Spleen (tissue), 11 donors: ENCODE results near the gene CLIP1. TPM values are rescaled to one million over a fixed set of nuclear protein-coding genes. Genes with fewer than 3 reads are reported as not detected.
A peak's percentile ranks its signal among the peaks of the same experiment; 100 is the strongest.
"Not testable (repeated sequence)": the region's sequence is repeated elsewhere in the genome, so short reads cannot be mapped to it uniquely, and the experiment has no call there.

Experiments
- DNase-seq: peaks from one replicate; pipeline ENCODE4 v3.0.0-alpha.2; 2020
- H3K27ac ChIP-seq, 8 donors: fragments of 200-600 bp; sonication (generic) in 7 of 8; 1 replicate in 4 of 8; 2 replicates in 4 of 8; pipeline versions ENCODE4 v1.5.0 to v1.8.0; 2016 to 2021; ENCODE audit warnings: inconsistent platforms in 4 of 8, mild to moderate bottlenecking in 4 of 8, moderate library complexity in 1 of 8
- H3K27me3 ChIP-seq, 7 donors: fragments of 200-600 bp; sonication (generic) in 6 of 7; replicated peaks in 1 of 7; 1 replicate in 4 of 7; 2 replicates in 3 of 7; pipeline versions ENCODE4 v1.5.0 to v1.8.0; 2016 to 2021; ENCODE audit warnings: inconsistent platforms in 3 of 7, mild to moderate bottlenecking in 1 of 7
- H3K36me3 ChIP-seq, 6 donors: fragments of 200-600 bp; sonication (generic) in 5 of 6; 1 replicate in 4 of 6; 2 replicates in 2 of 6; pipeline versions ENCODE4 v1.5.0 to v1.8.0; 2016 to 2021; ENCODE audit warnings: inconsistent platforms in 2 of 6
- H3K4me1 ChIP-seq, 6 donors: fragments of 200-600 bp; sonication (generic) in 5 of 6; 1 replicate in 3 of 6; 2 replicates in 3 of 6; pipeline versions ENCODE4 v1.5.0 to v1.8.0; 2016 to 2021; ENCODE audit warnings: inconsistent platforms in 3 of 6
- H3K4me3 ChIP-seq, 8 donors: fragments of 200-600 bp; sonication (generic) in 7 of 8; 1 replicate in 4 of 8; 2 replicates in 4 of 8; pipeline versions ENCODE4 v1.5.0 to v1.8.0; 2016 to 2021; ENCODE audit warnings: inconsistent platforms in 4 of 8, mild to moderate bottlenecking in 4 of 8, moderate library complexity in 2 of 8
- H3K9me3 ChIP-seq, 8 donors: fragments of 200-600 bp; sonication (generic) in 7 of 8; 1 replicate in 4 of 8; 2 replicates in 4 of 8; pipeline versions ENCODE4 v1.5.0 to v1.8.0; 2016 to 2021; ENCODE audit warnings: inconsistent platforms in 4 of 8
- CTCF ChIP-seq, 11 experiments: fragments of 200-600 bp in 7 of 11; fragments of 450-650 bp in 4 of 11; sonication (generic) in 4 of 11; IDR thresholded peaks in 8 of 11; conservative IDR thresholded peaks in 3 of 11; 1 replicate in 7 of 11; 2 replicates in 4 of 11; pipeline versions ENCODE4 v1.4.0 to v1.8.0; 2016 to 2021; ENCODE audit warnings: antibody characterized with exemption in 11 of 11, inconsistent platforms in 4 of 11, mild to moderate bottlenecking in 1 of 11
- POLR2A ChIP-seq, 3 donors: fragments of 450-650 bp; IDR thresholded peaks; one replicate each; pipeline ENCODE4 v1.5.1; 2017; ENCODE audit warnings: antibody characterized with exemption in 3 of 3, mild to moderate bottlenecking in 1 of 3
- POLR2AphosphoS5 ChIP-seq, 3 donors: sonication (generic); formaldehyde crosslinking; IDR thresholded peaks; one replicate each; pipeline ENCODE4 v1.5.1; 2017; ENCODE audit warnings: antibody characterized with exemption in 3 of 3
- WGBS, 5 donors: extraction: QIAGEN DNeasy Blood & Tissue Kit in 3 of 5; methylation state at CpG; one replicate each; pipeline versions ENCODE4 v1.1.5 to v1.1.7; 2013 to 2018; 5-methylcytosine and 5-hydroxymethylcytosine counted together
- intact Hi-C: fragments of 100-400 bp; cut with DNase I; formaldehyde crosslinking; loops from one replicate; pipeline ENCODE4 v1.15.0; 2023; ENCODE audit warnings: low total_unique reads
- polyA plus RNA-seq, 3 donors: library from polyadenylated mRNA; stranded (reverse); fragments of 200-250 nt; gene quantifications; one replicate each; pipeline ENCODE4 v1.2.1, GENCODE V29; 2013
- total RNA-seq, 7 donors: library from RNA; depleted of rRNA in 3 of 7; stranded (reverse); fragments of >200 nt in 3 of 7; fragmentation: NEBNext Ultra II Directional in 4 of 7; extraction: Animal tissue kit (Norgen Biotek cat#: 25700) in 4 of 7; gene quantifications; one replicate each; pipeline versions ENCODE4 v1.1.0 to v1.2.1, GENCODE V29; 2016 to 2021
- donor health status: healthy with polysubstance abuse.
- donor health status: DM: no; HTN: no; CAD: no; lungs with moderate emphysema.
- donor health status: DM: no; HTN: no; CAD: no.
- donor health status: Bipolar disorder and iron deficiency.
- donor health status: healthy.
- donor health status: DM: no; HTN: no; CAD: no.
- donor health status: DM: yes; HTN: yes; CAD: no.

CLIP1 gene
- total and polyA plus RNA-seq, 10 donors, result 7.8 to 80.2 (median 57.2) TPM

GRCh38 chr12:122368361-122369073 lies 54.0 kb downstream of the CLIP1 start:
- H3K9me3 ChIP-seq, result no peaks in the 10 kb centered on the region
- intact Hi-C loops, result no loop called here
- H3K27me3 ChIP-seq, result no peaks in the 10 kb centered on the region
- WGBS, 5 donors, result 73 to 82% (median 81%) methylated on average over 10 of the region's 10 CpGs
- peak overlapping the region in 6 of 8 donors; percentile 13 to 52 (median 28) for H3K27ac ChIP-seq
- DNase-seq, result no peak
- TF ChIP-seq POLR2AphosphoS5 (IDR thresholded peaks at IDR 0.05), result no peak
- no peak for TF ChIP-seq POLR2A (IDR thresholded peaks at IDR 0.05)
- no peak for TF ChIP-seq CTCF (IDR thresholded peaks at IDR 0.05 in 8 of 11, conservative IDR thresholded peaks at IDR 0.05 in 3 of 11)
- H3K4me3 ChIP-seq, result no peak overlapping the region
- peaks cover 0 to 26% (median 13%) of the 10 kb centered on the region in 6 donors for H3K4me1 ChIP-seq
- peaks cover 0 to 71% (median 5%) of the 10 kb centered on the region in 6 donors for H3K36me3 ChIP-seq

GRCh38 chr12:122367632-122368031 lies 54.8 kb downstream of the CLIP1 start:
- intact Hi-C loops, H3K4me3 ChIP-seq, H3K9me3 ChIP-seq, H3K27me3 ChIP-seq, DNase-seq: not testable (repeated sequence)
- peaks cover 0 to 26% (median 13%) of the 10 kb centered on the region in 6 donors for H3K4me1 ChIP-seq
- H3K27ac ChIP-seq, result peak overlapping the region in 3 of 8 donors; percentile 15 to 32 (median 31)
- H3K36me3 ChIP-seq, result peaks cover 0 to 71% (median 10%) of the 10 kb centered on the region in 6 donors

- TF ChIP-seq POLR2AphosphoS5 (IDR thresholded peaks at IDR 0.05) (no peak), CTCF (IDR thresholded peaks at IDR 0.05 in 8 of 11, conservative IDR thresholded peaks at IDR 0.05 in 3 of 11) (no peak), POLR2A (IDR thresholded peaks at IDR 0.05) (no peak)
- Histone ChIP-seq H3K4me1 (peaks cover 0 to 19% (median 11%) of the 10 kb centered on the region in 6 donors), H3K36me3 (peaks cover 0 to 71% (median 10%) of the 10 kb centered on the region in 6 donors), H3K27ac (peak overlapping the region in 4 of 8 donors; percentile 19 to 42 (median 24)), H3K4me3 (no peak overlapping the region), H3K9me3 (no peaks in the 10 kb centered on the region), H3K27me3 (no peaks in the 10 kb centered on the region)
- WGBS, 5 donors, result 53 to 76% (median 71%) methylated on average over 3 of the region's 3 CpGs
- intact Hi-C loops, result no loop called here
- DNase-seq, result no peak
Observed at GRCh38 chr12:122366685-122367475, 55.6 kb downstream of the CLIP1 start.

GRCh38 chr12:122365226-122365625 lies 57.2 kb downstream of the CLIP1 start:
- H3K27ac ChIP-seq, intact Hi-C loops, H3K4me3 ChIP-seq, H3K27me3 ChIP-seq, H3K9me3 ChIP-seq, DNase-seq: not testable (repeated sequence)
- H3K4me1 ChIP-seq, result peaks cover 0 to 13% (median 4%) of the 10 kb centered on the region in 6 donors
- 82 to 89% (median 84%) methylated on average over 5 of the region's 5 CpGs for WGBS, 5 donors
- peaks cover 8 to 72% (median 25%) of the 10 kb centered on the region in 6 donors for H3K36me3 ChIP-seq

GRCh38 chr12:122363782-122364181 lies 58.7 kb downstream of the CLIP1 start:
- intact Hi-C loops, result no loop called here
- no peaks in the 10 kb centered on the region for H3K27me3 ChIP-seq
- H3K9me3 ChIP-seq, result no peaks in the 10 kb centered on the region
- no peak overlapping the region for H3K4me3 ChIP-seq
- WGBS, 5 donors, result 91 to 97% (median 95%) methylated on average over 9 of the region's 9 CpGs
- peaks cover 8 to 72% (median 35%) of the 10 kb centered on the region in 6 donors for H3K36me3 ChIP-seq
- no peak for TF ChIP-seq CTCF (IDR thresholded peaks at IDR 0.05 in 8 of 11, conservative IDR thresholded peaks at IDR 0.05 in 3 of 11)
- no peak for TF ChIP-seq POLR2A (IDR thresholded peaks at IDR 0.05)
- no peak for TF ChIP-seq POLR2AphosphoS5 (IDR thresholded peaks at IDR 0.05)
- no peak for DNase-seq
- no peak overlapping the region for H3K27ac ChIP-seq
- peaks cover 0 to 13% (median 4%) of the 10 kb centered on the region in 6 donors for H3K4me1 ChIP-seq
